Measurements from ENCODE around the gene SEC63.

DNA sequence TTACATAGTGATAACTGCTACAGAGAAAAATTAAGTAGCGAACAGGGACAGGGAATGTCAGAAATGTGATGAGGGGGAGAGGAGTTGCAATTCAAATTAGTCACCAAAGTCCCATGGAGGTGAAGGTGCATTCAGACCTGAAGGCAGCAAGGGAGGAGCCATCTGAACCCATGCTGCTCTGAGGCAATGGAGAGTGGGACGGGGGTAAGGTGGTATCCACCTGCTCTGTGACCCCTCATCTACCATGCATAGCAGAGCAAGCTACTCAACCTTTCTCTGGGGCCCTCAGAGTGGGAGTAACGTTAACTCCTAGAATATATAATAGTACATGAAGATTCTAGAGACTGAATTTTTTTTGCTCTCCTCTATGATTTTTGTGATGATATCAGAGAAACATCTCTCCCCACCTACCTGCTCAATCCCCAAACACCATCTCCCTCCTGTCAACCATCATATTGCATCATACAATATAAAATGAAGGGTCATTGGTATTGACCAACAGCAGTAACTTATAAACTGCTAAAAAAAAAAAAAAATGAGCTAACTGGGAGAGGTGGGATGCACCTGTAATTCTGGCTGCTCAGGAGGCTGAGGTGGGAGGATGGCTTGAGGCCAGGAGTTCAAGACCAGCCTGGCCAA lies 117.3 kb downstream of the SEC63 start:
- TF ChIP-seq EZH2 (IDR thresholded peaks at IDR 0.05) (no peak), CBX3 (IDR thresholded peaks at IDR 0.05; ENCODE audit: low read depth) (no peak), EZH2phosphoT487 (IDR thresholded peaks at IDR 0.05; ENCODE audit: borderline replicate concordance) (no peak), RAD21 (IDR thresholded peaks at IDR 0.05; ENCODE audit: low read depth) (no peak), CEBPB (IDR thresholded peaks at IDR 0.05; ENCODE audit: low read depth) (no peak), POLR2A (IDR thresholded peaks at IDR 0.05; ENCODE audit: borderline replicate concordance, extremely low read depth, insufficient read depth, insufficient read length) (no peak), POLR2AphosphoS5 (IDR thresholded peaks at IDR 0.05; ENCODE audit: low read depth, low read length) (no peak), TCF7L2 (IDR thresholded peaks at IDR 0.05; ENCODE audit: borderline replicate concordance, extremely low read depth, insufficient read depth, insufficient read length) (no peak), SIN3A (IDR thresholded peaks at IDR 0.05; ENCODE audit: low read depth) (no peak)
- TF ChIP-seq, protein P1, sequence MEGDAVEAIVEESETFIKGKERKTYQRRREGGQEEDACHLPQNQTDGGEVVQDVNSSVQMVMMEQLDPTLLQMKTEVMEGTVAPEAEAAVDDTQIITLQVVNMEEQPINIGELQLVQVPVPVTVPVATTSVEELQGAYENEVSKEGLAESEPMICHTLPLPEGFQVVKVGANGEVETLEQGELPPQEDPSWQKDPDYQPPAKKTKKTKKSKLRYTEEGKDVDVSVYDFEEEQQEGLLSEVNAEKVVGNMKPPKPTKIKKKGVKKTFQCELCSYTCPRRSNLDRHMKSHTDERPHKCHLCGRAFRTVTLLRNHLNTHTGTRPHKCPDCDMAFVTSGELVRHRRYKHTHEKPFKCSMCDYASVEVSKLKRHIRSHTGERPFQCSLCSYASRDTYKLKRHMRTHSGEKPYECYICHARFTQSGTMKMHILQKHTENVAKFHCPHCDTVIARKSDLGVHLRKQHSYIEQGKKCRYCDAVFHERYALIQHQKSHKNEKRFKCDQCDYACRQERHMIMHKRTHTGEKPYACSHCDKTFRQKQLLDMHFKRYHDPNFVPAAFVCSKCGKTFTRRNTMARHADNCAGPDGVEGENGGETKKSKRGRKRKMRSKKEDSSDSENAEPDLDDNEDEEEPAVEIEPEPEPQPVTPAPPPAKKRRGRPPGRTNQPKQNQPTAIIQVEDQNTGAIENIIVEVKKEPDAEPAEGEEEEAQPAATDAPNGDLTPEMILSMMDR (IDR thresholded peaks at IDR 0.05 in 2 of 3, conservative IDR thresholded peaks at IDR 0.05 in 1 of 3; ENCODE audit: borderline replicate concordance in 1 of 3, insufficient read depth in 1 of 3, low read depth in 2 of 3, low read length in 2 of 3), result no peak
- TF ChIP-seq, protein P2, sequence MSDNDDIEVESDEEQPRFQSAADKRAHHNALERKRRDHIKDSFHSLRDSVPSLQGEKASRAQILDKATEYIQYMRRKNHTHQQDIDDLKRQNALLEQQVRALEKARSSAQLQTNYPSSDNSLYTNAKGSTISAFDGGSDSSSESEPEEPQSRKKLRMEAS (IDR thresholded peaks at IDR 0.05), result no peak
- TF ChIP-seq, protein P3, sequence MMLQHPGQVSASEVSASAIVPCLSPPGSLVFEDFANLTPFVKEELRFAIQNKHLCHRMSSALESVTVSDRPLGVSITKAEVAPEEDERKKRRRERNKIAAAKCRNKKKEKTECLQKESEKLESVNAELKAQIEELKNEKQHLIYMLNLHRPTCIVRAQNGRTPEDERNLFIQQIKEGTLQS (IDR thresholded peaks at IDR 0.05), result no peak

All from HCT116 (cell line).